NT2/D1 (cell line): ENCODE data around the gene RBPJ.

Experiments used
- DNase-seq: peaks from one replicate; pipeline ENCODE4 v3.0.0-alpha.2; 2011; ENCODE audit warnings: low read depth, low spot score
- H3K27me3 ChIP-seq: 2 replicates; pipeline ENCODE4 v1.6.0; 2011; ENCODE audit warnings: mild to moderate bottlenecking; ENCODE audit not compliant: insufficient read length, insufficient read depth
- H3K36me3 ChIP-seq: 2 replicates; pipeline ENCODE4 v1.6.1; 2011; ENCODE audit warnings: mild to moderate bottlenecking, low read length, mixed read lengths; ENCODE audit not compliant: insufficient read depth, insufficient read length
- H3K4me1 ChIP-seq: 2 replicates; pipeline ENCODE4 v1.5.1; 2011; ENCODE audit not compliant: insufficient read depth, insufficient read length
- H3K4me3 ChIP-seq: 2 replicates; pipeline ENCODE4 v1.5.1; 2011; ENCODE audit warnings: low read depth; ENCODE audit not compliant: insufficient read length
- H3K9ac ChIP-seq: 2 replicates; pipeline ENCODE4 v1.6.0; 2011; ENCODE audit warnings: low read depth; ENCODE audit not compliant: insufficient read length
- H3K9me3 ChIP-seq: 2 replicates; pipeline ENCODE4 v1.5.1; 2011; ENCODE audit warnings: mild to moderate bottlenecking, low read length; ENCODE audit not compliant: insufficient read depth
- SUZ12 ChIP-seq: IDR thresholded peaks from 2 replicates; pipeline ENCODE4 v1.6.1; 2011; ENCODE audit not compliant: insufficient read length, insufficient read depth; ENCODE audit errors: extremely low read depth
- YY1 ChIP-seq: IDR thresholded peaks from 2 replicates; pipeline ENCODE4 v1.6.1; 2011; ENCODE audit not compliant: insufficient read length, insufficient read depth
- ZNF274 ChIP-seq: IDR thresholded peaks from 2 replicates; pipeline ENCODE4 v1.6.1; 2011; ENCODE audit warnings: mild to moderate bottlenecking, low read depth, low read length

RBPJ gene

DNA sequence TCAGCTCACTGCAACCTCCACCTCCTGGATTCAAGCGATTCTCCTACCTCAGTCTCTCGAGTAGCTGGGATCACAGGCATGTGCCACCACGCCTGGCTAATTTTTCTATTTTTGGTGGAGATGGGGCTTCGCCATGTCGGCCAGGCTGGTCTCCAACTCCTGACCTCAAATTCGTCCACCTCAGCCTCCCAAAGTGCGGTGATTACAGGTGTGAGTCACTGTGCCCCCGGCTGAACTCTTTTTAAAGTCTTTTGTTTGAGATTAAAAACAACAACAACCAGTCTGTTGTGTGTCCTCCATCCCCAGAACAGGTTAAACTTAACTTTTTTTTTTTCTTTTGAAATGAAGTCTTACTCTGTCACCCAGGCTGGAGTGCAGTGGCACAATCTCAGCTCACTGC, 36.3 kb upstream of the RBPJ start:
- no peak for TF ChIP-seq SUZ12
- TF ChIP-seq YY1: no peak
- no peak for TF ChIP-seq ZNF274

DNA sequence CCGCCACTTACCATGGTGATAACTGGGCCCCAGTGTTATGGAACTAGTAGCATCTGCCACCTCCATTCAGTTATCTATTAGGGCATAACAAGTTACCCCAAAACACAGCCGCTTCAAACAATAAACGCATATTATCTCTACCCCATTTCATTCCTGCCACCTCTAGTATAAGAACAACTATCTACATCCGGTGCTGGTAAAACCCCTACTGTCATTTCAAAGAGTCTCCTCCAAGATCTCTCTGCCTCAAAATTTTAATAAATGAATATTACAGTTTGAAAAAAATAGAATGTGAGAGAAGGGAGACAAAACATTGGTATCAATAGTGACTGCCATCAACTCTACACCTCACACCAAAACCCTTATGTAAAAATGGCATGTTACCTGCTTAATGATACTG, 35.5 kb upstream of the RBPJ start:
- no peaks in the 10 kb centered on the region for H3K4me1 ChIP-seq
- no peak for DNase-seq
- H3K9me3 ChIP-seq: no peaks in the 10 kb centered on the region
- H3K4me3 ChIP-seq: no peak overlapping the region
- no peak overlapping the region for H3K9ac ChIP-seq
- no peaks in the 10 kb centered on the region for H3K27me3 ChIP-seq
- TF ChIP-seq SUZ12 (no peak), ZNF274 (no peak), YY1 (no peak)
- H3K36me3 ChIP-seq: no peaks in the 10 kb centered on the region

More for the DNA sequence above, 36.3 kb upstream of the RBPJ start:
- Histone ChIP-seq H3K9ac (no peak overlapping the region), H3K36me3 (no peaks in the 10 kb centered on the region), H3K4me3 (no peak overlapping the region), H3K4me1 (no peaks in the 10 kb centered on the region), H3K9me3 (no peaks in the 10 kb centered on the region), H3K27me3 (no peaks in the 10 kb centered on the region)
- DNase-seq: no peak

DNA sequence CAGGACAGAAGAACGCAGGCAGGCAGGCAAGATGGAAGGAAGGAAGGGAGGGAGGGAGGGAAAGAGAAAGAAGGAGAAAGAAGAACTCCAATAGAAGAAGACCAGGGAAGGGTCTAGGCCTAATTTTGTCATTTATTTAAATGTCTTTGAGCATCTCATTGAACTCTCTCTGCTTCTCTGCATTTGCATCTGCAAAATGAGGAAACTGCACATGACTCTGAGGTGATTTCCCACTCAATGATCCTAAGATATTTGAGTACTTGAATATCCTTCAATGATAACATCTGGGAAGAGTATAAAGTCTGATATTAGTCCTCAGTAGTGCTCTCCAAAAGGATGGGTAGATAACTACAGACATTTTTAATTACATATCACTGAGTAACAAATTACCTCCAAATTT, 33.1 kb upstream of the RBPJ start:
- Histone ChIP-seq H3K4me3 (no peak overlapping the region), H3K4me1 (no peaks in the 10 kb centered on the region), H3K9ac (no peak overlapping the region), H3K27me3 (no peaks in the 10 kb centered on the region), H3K9me3 (no peaks in the 10 kb centered on the region), H3K36me3 (no peaks in the 10 kb centered on the region)
- no peak for DNase-seq
- TF ChIP-seq YY1: no peak
- no peak for TF ChIP-seq ZNF274
- no peak for TF ChIP-seq SUZ12

DNA sequence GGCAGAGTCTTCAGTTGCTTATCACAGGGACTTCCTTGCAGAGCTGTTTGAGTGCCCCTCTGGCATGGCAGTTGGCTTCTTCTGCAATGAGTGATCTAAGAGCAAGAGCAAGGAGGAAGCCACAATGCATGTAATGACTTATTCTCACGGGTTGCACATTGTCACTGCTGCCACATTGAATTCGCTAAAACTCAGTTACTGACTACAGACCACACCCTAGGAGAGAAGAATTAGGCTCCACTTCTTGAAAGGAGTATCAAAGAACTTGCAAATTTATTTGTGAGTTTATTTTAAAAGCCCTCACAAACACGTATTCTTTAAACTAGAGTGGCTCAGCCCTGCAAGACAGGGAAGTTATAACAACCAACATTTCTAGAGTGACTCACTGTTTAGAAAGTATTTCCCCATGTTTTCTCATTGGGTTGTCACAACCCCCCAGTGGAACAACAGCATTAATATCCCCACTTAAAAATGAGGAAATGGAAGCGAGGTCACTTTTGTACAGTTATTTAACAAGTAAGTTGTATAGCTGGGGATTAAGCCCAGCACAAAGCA, 32.4 kb upstream of the RBPJ start:
- H3K9ac ChIP-seq: no peak overlapping the region
- no peaks in the 10 kb centered on the region for H3K36me3 ChIP-seq
- DNase-seq: no peak
- no peaks in the 10 kb centered on the region for H3K4me1 ChIP-seq
- no peaks in the 10 kb centered on the region for H3K9me3 ChIP-seq
- H3K4me3 ChIP-seq: no peak overlapping the region
- TF ChIP-seq ZNF274: no peak
- no peak for TF ChIP-seq SUZ12
- TF ChIP-seq YY1: no peak
- H3K27me3 ChIP-seq: no peaks in the 10 kb centered on the region

DNA sequence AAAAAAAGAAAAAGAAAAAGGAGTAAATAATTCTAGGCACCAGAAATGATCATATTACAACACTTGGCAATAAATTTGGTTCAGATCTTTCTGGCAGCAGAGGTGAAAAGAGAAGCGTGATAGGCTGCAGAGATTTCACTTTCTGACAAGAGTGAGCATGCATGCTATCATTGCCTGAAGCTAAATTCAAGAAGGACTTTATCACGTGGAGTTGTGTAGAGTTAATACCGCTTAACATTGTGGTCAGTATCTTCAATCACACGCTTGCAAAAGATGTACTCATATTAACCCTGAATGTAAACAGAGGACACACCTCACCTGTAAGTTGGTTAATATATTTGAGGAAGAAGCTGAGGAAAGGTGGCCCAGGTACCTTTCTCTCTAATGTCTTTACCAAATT, 31.4 kb upstream of the RBPJ start:
- TF ChIP-seq ZNF274 (no peak), SUZ12 (no peak), YY1 (no peak)
- no peak for DNase-seq
- no peak overlapping the region for H3K4me3 ChIP-seq
- no peaks in the 10 kb centered on the region for H3K4me1 ChIP-seq
- H3K9ac ChIP-seq: no peak overlapping the region
- no peaks in the 10 kb centered on the region for H3K36me3 ChIP-seq
- H3K27me3 ChIP-seq: no peaks in the 10 kb centered on the region
- H3K9me3 ChIP-seq: no peaks in the 10 kb centered on the region

DNA sequence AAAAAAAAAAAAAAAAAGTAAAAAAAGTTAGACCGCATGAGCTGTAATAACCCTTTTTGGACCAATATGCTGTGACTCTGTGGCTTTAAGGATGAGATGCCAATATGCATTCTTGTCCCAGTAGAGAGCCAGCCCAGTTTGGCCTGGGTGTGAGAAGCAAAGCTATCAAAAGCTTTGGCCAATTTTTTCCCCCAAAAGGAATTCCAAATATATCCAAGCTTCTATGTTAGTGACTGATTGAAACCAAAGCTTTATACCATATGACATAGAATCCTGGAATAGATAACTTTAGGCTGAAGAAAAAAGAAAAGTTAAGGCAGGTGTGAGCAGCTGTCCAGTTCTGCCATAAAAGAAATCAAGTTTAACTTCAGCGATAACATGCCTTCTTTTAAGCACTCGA, 30.5 kb upstream of the RBPJ start:
- TF ChIP-seq ZNF274: no peak
- TF ChIP-seq SUZ12: no peak
- TF ChIP-seq YY1: no peak
- Histone ChIP-seq H3K9ac (no peak overlapping the region), H3K4me3 (no peak overlapping the region), H3K36me3 (no peaks in the 10 kb centered on the region), H3K4me1 (no peaks in the 10 kb centered on the region), H3K9me3 (no peaks in the 10 kb centered on the region), H3K27me3 (no peaks in the 10 kb centered on the region)
- DNase-seq: no peak

DNA sequence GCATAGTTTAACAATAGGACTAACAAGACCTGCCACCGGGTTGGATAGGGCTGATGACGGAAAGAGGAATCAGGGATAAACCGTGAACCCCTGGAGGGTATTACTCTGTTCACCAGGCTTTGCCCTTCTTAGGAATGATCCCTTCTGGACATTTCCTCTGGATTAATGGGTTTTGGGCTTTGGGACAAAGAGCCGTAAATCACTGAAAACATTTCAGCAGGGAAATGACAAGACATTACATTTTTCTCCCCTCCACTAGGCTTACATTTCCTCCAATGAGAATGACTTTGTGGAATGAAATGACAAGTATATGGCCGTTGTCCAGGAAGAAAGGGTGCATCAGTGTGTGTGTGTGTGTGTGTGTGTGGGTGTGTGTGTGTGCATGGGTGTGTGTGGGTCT, 25.9 kb upstream of the RBPJ start:
- H3K27me3 ChIP-seq: no peaks in the 10 kb centered on the region
- H3K4me1 ChIP-seq: no peaks in the 10 kb centered on the region
- H3K9ac ChIP-seq: no peak overlapping the region
- no peaks in the 10 kb centered on the region for H3K9me3 ChIP-seq
- H3K36me3 ChIP-seq: no peaks in the 10 kb centered on the region
- no peak for TF ChIP-seq YY1
- no peak for TF ChIP-seq ZNF274
- no peak for DNase-seq
- H3K4me3 ChIP-seq: no peak overlapping the region

DNA sequence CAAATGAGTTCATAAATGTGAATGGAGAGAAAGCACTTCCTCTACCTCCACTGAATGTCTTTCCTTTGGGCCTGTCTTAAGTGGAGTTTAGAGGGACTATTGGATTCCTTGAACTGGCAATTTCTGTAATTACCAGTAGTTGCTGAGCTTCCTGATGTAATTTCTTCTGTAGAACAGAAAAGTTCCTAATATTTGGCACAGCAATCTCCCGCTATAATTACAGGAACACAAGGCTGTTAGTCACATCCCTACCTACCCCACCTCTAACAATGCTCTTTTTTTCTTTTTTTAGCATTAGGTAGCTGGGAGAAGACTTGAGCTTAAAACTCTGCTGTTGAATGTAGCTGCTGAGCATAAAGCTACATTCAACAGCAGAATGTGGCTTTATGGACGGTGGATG, 24.8 kb upstream of the RBPJ start:
- TF ChIP-seq ZNF274 (no peak), YY1 (no peak), SUZ12 (no peak)
- H3K4me3 ChIP-seq: no peak overlapping the region
- no peak for DNase-seq
- no peaks in the 10 kb centered on the region for H3K27me3 ChIP-seq
- H3K4me1 ChIP-seq: no peaks in the 10 kb centered on the region
- H3K9me3 ChIP-seq: no peaks in the 10 kb centered on the region
- no peaks in the 10 kb centered on the region for H3K36me3 ChIP-seq
- no peak overlapping the region for H3K9ac ChIP-seq
